ENCODE results near the gene MED27. TPM values are rescaled to one million over a fixed set of nuclear protein-coding genes. Genes with fewer than 3 reads are reported as not detected.

Gene MED27
- total RNA-seq, 2 donors from 2014 or later, result 12.0 to 18.8 TPM

DNA sequence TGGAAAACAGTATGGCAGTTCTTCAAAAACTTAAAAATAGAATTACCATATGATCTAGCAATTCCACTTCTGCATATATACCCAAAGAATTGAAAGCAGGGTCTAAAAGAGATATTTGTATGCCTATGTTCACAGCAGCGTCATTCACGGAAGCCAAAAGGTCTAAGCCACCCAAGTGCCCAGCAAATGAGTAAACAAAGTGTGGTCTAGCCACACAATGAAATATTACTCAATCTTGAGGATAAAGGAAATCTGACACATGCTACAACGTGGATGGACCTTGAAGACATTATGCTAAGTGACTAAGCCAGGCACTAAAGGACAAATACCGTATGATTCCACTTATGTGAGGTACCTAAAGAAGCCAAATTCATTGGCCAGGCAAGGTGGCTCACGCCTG, 11.1 kb upstream of the MED27 start:
- no peak overlapping the region for H3K27ac ChIP-seq
- intact Hi-C loops (cut with DNase I), result no loop called here
- H3K4me3 ChIP-seq, result no peak overlapping the region
- no peaks in the 10 kb centered on the region for H3K27me3 ChIP-seq
- no peaks in the 10 kb centered on the region for H3K4me1 ChIP-seq
- H3K36me3 ChIP-seq, result no peaks in the 10 kb centered on the region
- no peak overlapping the region for H3K9ac ChIP-seq (ENCODE audit: low read depth in 2 of 2, low read length in 2 of 2)
- H3K9me3 ChIP-seq, result no peaks in the 10 kb centered on the region
- DNase-seq, result no peak
- TF ChIP-seq, protein P1, sequence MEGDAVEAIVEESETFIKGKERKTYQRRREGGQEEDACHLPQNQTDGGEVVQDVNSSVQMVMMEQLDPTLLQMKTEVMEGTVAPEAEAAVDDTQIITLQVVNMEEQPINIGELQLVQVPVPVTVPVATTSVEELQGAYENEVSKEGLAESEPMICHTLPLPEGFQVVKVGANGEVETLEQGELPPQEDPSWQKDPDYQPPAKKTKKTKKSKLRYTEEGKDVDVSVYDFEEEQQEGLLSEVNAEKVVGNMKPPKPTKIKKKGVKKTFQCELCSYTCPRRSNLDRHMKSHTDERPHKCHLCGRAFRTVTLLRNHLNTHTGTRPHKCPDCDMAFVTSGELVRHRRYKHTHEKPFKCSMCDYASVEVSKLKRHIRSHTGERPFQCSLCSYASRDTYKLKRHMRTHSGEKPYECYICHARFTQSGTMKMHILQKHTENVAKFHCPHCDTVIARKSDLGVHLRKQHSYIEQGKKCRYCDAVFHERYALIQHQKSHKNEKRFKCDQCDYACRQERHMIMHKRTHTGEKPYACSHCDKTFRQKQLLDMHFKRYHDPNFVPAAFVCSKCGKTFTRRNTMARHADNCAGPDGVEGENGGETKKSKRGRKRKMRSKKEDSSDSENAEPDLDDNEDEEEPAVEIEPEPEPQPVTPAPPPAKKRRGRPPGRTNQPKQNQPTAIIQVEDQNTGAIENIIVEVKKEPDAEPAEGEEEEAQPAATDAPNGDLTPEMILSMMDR (IDR thresholded peaks at IDR 0.05), result no peak

DNA sequence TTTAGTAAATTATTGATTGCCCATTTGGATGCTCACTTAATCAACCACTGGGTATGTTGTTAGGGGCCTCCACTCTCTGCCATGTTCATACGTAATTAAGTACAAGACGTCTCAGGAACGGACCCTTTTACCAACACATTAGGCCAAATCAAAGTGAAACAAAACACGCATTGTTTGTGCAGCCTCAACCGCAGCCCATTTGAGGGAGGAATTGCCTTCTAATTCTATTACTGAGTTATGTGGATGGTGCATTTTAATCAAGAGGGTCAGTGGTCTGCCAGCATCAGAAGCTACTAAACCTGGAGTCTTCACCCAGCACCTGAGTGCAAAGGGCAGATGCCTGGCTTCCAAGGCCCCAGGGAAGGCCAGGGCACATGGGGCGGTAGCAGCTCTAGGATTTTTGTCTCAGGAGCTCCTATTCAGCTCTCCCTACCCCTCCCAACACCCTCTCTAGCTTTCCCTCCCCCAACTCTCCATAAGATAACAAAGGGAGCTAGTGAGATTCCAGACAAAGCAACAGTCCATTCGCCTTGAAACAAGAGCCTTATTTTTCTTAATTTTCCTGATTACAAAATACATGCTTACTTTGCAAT, 7.9 kb upstream of the MED27 start:
- Histone ChIP-seq H3K4me1 (no peaks in the 10 kb centered on the region), H3K27ac (no peak overlapping the region), H3K36me3 (no peaks in the 10 kb centered on the region), H3K27me3 (no peaks in the 10 kb centered on the region), H3K9ac (ENCODE audit: low read depth in 2 of 2, low read length in 2 of 2) (no peak overlapping the region), H3K9me3 (no peaks in the 10 kb centered on the region), H3K4me3 (no peak overlapping the region)
- intact Hi-C loops (cut with DNase I), result no loop called here
- TF ChIP-seq, protein P1 (IDR thresholded peaks at IDR 0.05), result no peak
- DNase-seq, result no peak

DNA sequence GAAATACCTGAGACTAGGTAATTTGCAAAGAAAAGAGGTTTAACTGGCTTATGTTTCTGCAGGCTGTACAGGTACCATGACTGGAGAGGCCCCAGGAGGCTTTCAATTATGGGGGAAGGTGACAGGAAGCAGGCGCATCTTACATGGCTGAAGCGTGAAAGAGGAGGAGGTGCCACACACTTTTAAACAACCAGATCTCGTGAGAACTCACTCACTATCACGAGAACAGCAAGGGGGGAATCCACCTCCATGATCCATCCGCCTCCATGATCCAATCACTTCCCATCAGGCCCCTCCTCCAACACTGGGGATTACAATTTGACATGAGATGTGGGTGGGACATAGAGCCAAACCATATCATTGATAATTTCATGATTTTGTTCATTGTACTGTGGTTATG, 2.5 kb upstream of the MED27 start:
- Histone ChIP-seq H3K4me1 (peaks cover 5% of the 10 kb centered on the region), H3K27me3 (no peaks in the 10 kb centered on the region), H3K9me3 (no peaks in the 10 kb centered on the region), H3K27ac (no peak overlapping the region), H3K36me3 (no peaks in the 10 kb centered on the region), H3K9ac (ENCODE audit: low read depth in 2 of 2, low read length in 2 of 2) (no peak overlapping the region), H3K4me3 (no peak overlapping the region)
- DNase-seq, result no peak
- intact Hi-C loops (cut with DNase I), result no loop called here
- TF ChIP-seq, protein P1 (IDR thresholded peaks at IDR 0.05), result no peak

DNA sequence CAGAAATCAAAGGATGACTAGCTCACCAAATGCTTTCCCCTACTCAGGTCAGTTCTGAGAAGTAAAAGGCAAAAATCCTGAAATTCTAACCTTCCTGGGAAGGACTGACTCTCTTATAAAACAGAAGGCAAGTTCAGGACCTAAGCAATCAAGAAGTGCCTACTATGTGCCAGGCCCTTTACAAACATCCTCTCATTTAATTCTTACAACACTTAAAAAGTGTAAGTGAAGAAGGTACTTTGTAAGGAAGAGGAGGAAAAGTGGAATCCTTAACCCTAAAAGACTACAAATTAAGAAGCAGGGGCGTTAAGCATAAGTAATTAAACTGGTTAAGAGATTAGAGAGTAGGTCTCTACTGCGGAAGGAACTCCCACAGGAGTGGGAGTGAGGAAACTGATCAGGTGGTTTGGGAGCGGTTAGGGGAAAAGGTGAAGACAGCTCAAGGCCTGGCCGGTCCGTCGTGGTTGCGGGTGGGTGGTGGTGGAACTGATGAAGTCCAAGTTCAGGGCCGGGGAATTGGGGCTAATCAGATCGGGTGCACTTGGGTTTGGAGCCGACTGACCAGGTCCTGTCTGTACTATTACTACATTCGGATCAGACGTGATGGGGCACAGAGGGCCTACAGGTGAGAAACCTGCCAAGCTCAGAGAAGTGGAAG, 839 bp downstream of the MED27 start:
- peak; percentile 24 for DNase-seq
- H3K36me3 ChIP-seq, result no peaks in the 10 kb centered on the region
- H3K4me3 ChIP-seq, result peak overlapping the region; percentile 98
- no peak overlapping the region for H3K27ac ChIP-seq
- no peaks in the 10 kb centered on the region for H3K9me3 ChIP-seq
- peaks cover 5% of the 10 kb centered on the region for H3K4me1 ChIP-seq
- TF ChIP-seq, protein P1 (IDR thresholded peaks at IDR 0.05), result no peak
- H3K27me3 ChIP-seq, result no peaks in the 10 kb centered on the region
- peak overlapping the region; percentile 71 to 76 for H3K9ac ChIP-seq (ENCODE audit: low read depth in 2 of 2, low read length in 2 of 2)
- intact Hi-C loops (cut with DNase I), result no loop called here

DNA sequence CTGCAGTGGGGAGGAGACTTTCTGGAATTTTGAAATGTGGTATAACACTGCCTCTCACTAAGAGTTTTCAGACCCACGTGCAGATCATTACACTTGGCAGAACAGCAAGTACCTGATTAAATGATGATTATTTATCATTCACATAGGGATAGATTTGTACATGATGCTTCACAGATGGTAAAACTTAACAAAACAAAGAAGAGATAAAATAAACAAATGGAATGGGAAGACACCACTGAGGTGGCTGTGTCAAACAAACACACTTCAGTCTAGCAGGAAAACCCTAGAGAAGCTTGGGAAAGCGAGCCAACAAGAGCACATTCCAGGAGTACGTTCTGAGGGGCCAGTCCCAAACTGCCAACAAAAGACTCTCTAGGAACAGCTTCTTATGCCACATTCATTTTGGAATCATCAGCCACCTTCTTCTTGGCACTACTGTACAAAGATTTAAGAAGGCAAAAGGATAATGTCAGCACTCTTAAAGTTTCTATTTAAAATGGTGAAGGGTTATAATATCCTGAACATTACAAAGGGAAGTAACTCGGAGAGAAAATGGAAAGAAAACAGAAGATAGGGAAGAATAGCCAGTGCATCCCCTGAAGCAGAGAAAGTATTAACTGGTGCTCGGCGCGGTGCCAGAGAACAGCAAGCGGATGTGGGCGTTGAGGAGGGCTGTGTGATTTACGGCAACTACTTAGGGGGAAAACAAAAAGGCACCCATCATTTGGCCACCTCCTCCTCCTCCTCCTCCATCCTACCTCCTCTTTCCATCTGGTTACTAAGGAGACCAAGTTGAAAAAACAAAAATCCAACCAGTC, 1.6 kb downstream of the MED27 start:
- Histone ChIP-seq H3K27me3 (no peaks in the 10 kb centered on the region), H3K4me3 (no peak overlapping the region), H3K9ac (ENCODE audit: low read depth in 2 of 2, low read length in 2 of 2) (no peak overlapping the region), H3K9me3 (no peaks in the 10 kb centered on the region), H3K27ac (no peak overlapping the region), H3K36me3 (no peaks in the 10 kb centered on the region), H3K4me1 (peaks cover 5% of the 10 kb centered on the region)
- intact Hi-C loops (cut with DNase I), result no loop called here
- DNase-seq, result peak; percentile 18
- TF ChIP-seq, protein P1 (IDR thresholded peaks at IDR 0.05), result no peak

Measured in colonic mucosa (tissue), 4 donors.